T-helper 22 cell (primary cell): ENCODE results near the gene UTP3.
"Not testable (repeated sequence)": the region's sequence is repeated elsewhere in the genome, so short reads cannot be mapped to it uniquely, and the experiment has no call there.

Experiments used
- DNase-seq: peaks from one replicate; pipeline ENCODE4 v3.0.0-alpha.2; 2020; ENCODE audit warnings: low read depth

UTP3 gene

DNA sequence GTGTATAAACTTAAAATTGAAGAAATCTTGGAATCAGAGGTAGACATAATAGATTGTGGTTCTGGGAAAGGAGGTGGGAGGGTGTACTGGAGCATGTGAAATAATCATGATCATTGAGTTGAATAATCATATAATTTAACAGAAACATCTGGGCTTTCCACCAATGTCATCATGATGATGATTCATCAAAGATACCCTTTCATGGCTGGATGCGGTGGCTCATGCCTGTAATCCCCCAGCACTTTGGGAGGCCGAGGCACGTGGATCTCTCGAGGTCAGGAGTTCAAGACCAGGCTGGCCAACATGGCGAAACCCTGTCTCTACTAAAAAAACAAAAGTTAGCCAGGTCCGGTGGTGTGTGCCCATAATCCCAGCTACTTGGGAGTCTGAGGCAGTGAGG lies 26.8 kb downstream of the UTP3 start:
- no peak for DNase-seq

DNA sequence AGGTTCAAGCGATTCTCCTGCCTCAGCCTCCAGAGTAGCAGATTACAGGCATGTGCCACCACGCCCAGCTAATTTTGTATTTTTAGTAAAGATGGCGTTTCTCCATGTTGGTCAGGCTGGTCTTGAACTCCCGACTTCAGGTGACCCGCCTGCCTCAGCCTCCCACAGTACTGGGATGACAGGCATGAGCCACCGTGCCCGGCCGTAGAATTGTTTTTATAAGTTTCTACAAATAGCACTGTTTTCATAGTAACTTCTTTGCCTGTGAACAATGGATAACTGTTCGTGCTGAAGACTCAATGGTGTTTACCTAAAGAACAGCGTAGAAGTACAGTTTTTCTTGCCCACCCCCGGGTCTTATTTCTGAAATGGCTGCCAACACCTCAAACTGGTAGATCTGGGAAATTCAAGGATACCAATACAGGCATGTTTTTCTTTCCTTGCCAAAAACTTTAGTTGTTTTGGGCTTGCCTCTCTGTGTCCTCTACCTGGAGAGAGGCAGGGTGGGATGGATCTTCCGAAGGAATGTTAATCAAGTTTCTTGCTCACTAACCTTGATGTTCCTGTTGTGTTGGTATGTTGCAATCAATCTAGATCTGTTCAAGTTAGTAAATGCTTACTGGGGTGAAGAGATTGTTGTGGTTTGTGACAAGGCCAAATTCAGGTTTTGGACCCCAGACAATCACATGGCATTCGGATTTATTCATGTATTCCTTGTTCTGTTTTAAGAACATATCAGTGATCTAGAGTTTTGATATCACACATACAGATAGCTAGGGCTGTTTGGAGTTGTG lies 30.7 kb downstream of the UTP3 start:
- DNase-seq: no peak

DNA sequence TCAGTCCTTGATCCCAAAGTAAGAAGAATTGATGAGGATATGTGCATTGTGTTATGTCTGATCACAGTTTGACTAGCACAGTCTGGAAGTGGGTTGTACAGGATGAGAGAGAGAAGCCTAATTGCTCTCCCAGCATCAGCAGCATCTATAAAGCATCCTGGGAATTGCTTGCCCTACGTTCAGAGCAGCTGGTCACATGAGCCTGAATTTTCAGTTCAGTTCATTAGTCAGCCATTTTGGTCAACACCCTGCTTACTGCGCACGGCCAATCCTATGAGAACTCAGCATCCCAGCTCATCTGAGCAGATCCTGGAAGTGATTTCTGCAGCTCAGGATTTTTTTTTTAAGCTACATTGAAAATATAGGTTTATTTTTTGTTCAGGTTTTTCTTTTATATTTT lies 33.4 kb downstream of the UTP3 start, which contains the start of gene RUFY3:
Gene RUFY3, plus strand, starts transcription at position 218 of the 400 bp plus-strand sequence. CDS start 610 bp downstream, outside the sequence.
- no peak for DNase-seq

DNA sequence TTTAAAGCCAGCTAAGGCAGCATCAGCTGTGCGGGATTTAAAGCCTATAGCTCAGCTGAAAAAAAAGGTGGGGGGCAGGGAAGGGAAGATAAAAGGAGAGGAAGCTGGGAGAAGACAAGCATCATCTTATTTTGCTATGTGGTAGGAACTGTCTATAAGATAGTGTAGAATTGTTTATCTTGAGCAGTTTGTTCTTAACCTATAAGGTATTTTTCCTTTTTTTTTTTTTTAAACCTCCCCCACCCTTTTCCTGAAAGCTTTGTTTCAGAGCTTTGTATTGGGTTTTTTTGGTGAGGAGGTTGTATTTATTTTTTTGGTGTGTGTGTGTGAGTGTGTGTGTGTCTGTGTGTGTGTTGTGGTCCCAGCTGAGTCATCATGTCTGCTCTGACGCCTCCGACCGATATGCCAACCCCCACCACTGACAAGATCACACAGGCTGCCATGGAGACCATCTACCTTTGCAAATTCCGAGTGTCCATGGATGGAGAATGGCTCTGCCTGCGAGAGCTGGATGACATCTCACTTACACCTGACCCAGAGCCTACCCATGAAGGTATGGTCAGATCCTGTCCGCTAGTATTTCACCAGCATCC lies 34.0 kb downstream of the UTP3 start:
- peak; percentile 17 for DNase-seq

DNA sequence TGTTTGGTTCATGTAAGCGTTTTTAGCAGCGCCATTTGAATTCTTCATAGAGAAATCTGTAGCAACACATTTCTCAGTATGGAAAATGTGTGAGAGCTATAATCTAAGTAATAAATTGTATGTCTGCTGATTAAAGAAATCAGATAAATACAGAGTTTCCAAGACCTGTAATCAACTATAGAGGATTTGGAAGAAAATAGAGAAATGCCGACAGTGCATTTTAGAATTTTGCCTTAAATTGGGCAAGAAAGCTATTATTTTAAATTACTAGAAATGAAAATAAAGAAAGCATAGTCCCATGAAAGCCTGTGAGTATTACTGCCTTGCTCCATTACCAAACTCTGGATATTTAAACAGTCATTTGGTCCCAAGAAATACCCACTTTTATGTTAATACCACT lies 36.1 kb downstream of the UTP3 start:
- DNase-seq: no peak

DNA sequence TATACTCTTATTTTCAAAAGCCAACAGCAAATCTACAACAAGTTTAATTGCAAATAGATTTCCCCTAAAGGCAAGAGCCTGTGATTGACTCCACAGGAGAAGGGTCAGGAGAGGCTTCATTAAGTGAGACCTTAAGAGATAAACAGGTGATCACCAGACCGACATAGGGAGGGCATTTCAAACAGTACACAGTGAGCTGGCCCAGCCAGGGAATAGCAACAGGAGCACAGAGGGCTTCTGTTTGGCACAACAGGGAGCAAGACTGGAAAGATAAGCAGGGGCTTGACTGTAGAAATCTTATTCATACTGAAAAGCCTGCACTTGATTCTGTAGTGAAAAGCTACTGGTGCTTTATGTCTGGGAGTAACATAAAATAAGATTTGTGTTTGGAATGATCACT lies 37.3 kb downstream of the UTP3 start:
- no peak for DNase-seq

DNA sequence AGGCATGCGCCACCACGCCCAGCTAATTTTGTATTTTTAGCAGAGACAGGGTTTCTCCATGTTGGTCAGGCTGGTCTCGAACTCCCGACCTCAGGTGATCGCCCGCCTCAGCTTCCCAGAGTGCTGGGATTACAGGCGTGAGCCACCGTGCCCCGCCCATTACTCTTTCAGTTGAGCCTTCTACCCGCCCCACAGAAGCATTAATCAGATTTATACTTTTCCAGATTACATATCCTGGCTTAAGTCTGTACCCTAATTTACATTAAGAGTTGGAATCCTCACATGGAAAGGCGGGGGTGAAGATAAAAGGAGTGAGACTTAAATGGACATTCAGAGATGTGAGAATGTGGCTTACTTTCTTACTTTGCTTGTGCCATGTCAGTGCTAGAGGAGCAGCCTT lies 38.2 kb downstream of the UTP3 start:
- not testable (repeated sequence) for DNase-seq

DNA sequence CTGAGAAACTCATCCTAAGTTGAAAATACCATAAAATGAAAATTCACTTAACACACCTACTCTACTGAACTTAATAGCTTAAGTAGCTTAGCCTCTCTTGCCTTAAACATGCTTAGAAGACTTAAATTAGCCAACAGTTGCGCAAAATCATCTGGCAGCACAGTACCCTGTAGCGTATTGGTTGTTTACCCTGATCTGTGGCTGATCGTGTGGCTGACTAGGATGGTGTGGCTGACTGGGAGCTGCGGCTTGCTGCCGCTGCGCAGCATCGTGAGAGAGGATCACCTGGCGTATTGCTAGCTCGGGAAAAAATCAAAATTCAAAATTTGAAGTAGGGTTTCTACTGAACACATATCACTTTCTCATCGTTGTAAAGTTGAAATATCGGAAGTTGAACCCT lies 39.8 kb downstream of the UTP3 start:
- no peak for DNase-seq

DNA sequence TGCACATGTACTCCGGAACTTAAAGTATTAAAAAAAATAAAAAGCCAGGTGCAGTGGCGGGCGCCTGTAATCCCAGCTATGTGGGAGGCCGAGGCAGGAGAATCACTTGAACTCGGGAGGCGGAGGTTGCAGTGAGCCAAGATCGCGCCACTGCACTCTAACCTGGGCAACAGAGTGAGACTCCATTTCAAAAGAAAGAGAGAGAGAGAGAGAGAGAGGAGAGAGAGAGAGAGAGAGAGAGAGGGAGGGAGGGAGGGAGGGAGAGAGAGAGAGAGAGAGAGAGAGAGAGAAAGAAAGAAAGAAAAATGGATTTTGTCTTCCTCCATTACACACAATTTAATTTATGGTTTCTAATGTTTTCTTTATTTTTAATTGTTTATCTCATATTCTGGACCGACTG lies 44.5 kb downstream of the UTP3 start:
- DNase-seq: not testable (repeated sequence)

DNA sequence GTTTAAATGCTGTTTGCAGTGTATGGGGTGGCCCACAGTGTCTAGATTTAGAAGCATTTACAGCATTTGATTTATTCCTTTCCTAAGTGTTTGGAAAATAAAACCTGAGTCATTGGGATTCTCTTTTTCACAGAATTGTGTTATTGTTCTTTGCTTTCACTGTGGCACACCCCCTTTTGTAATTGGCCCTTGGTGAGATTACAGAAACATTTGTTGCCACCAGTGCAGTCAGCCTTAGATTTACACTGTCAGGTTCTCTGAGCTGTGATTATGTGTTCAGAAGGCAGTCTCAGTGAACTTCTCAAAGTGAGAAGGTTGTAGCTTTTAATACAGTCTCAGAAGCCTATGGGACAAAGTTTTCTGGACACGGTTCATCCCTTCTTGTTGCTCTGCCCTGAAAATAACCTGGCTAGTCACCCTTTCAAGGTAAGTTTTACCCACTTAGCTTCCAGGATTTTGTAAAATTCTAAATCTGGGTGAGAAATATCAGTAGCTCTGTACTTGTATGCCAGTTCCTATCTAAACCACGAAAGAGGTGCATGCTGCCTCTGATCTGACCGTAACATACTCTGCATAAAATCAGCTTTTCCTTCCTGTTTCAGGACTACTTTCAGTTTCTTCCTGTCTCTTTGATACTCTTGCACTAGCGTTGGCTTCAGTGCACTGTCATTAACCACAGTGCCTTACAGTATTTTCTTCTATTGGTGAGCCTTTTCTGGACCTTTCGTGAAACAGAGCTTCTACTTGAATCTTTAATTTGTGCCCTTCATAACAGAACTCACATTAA lies 46.0 kb downstream of the UTP3 start:
- peak; percentile 12 for DNase-seq

DNA sequence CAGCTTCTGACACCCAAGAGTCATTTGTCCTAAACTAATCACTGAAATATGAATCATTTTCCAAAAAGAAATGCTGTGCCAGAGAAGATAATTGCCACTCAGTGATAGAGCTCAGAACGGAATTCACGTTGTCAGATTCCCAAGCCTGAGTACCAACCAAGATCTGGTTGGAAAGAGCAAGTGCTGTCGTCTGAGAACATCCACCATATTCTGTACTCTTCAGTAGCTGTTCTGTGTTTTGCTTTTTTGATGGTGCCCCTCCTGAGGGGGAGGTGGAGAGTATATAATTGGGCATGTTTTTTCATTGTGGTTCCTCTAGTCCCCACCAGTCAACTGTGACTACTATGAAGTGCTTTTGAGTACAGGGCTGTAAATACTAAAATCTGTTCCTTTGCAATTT lies 46.6 kb downstream of the UTP3 start:
- DNase-seq: no peak

DNA sequence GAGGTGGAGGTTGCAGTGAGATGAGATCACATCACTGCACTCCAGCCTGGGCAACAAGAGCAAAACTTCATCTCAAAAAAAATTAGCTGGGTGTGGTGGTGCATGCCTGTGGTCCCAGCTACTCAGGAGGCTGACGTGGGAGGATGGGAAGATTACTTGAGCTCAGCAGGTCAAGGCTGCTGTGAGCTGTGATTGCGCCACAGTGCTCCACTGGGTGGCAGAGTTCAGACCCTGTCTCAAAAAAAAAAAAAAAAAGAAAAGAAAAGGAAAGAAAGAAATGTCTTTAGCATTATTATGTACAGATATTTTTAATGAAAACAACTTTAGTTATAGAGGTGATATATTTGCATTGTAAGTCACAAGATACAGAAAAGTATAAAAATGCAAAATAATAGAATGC lies 47.6 kb downstream of the UTP3 start:
- DNase-seq: not testable (repeated sequence)

DNA sequence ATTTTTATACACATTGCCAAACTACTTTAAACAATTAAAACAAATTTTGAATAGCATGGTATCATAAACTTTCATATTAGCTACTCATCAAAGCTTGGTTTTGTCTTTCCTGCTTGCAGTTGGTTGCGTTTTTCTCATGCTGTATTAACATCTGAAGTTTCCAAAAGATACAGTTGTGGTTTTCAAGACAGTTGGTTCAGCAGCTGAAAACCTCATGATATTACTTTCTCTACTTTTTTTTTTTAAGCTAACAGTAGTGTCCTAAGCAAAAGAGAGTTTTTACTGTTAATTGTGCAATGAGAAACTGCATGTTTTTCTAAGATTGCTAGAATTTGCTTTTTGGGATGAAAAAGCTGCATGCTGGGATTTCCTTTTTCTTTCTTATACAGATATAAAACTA lies 48.7 kb downstream of the UTP3 start:
- DNase-seq: no peak

DNA sequence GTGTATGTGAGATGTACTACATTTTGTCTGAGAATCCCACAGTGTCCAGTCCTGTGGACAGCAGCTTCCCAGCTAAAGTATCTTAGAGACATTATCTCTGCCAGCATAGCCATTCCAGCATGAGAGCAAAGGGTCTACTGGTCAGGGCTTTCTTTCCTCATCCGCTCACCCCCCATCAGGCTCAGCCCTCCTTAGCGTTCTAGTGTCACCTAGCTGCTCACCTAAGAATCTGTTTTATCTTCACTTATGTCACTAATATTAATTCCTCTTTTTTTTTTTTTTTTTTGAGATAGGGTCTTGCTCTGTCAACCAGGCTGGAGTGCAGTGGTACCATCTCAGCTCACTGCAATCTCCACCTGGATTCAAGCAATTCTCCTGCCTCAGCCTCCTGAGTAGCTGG lies 49.1 kb downstream of the UTP3 start:
- DNase-seq: no peak

DNA sequence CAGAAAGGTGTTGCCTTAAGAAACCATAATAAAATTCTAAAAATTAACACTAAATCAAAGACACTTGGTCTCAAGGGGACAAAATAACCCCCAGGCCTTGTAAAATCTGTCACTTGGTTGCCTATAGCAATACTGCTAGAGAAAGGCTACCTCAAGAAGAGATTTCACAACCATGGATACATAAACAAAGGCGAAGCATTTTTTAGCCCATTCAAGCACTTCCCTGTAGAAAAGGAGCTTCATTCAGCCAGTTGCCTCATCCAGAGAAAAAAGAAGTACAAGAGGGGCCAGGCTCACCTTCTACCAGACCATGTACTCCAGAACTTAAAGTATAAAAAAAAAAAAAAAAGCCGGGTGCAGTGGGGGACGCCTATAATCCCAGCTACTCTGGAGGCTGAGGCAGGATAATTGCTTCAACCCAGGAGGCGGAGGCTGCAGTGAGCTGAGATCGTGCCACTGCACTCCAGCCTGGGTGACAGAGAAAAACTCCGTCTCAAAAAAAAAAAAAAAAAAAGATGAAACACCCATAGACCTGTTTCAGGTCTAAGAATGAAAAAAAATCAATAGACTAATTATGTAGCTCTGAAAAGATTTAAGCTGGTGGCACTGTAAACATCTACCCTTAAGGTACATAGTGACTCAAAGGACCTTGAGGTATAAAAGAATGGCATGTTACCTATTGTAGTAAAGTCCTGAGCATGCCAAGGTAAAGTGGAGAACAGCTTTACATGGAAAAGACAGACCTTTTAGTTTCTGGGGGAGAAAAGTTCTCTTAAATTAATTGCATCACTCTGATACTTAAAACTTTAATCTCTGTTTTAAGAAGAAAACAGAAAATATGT lies 51.4 kb downstream of the UTP3 start:
- DNase-seq: no peak
